DMS153 treated with DMSO at 0.1 percent for 48 hours (cell line): ENCODE measurements around the gene FTHL17.

Source experiments
- DNase-seq: peaks from one replicate; lab custom pipeline; 2025; ENCODE audit not compliant: unreplicated experiment; lab: John Stamatoyannopoulos, UW

FTHL17 gene

GRCh38 chrX:31071725-31072124 is at the start of gene FTHL17:
TSS of gene FTHL17 (minus strand) at chrX:31072041. CDS start at chrX:31071953, 88 bp downstream.
- DNase-seq = no peak

DNA sequence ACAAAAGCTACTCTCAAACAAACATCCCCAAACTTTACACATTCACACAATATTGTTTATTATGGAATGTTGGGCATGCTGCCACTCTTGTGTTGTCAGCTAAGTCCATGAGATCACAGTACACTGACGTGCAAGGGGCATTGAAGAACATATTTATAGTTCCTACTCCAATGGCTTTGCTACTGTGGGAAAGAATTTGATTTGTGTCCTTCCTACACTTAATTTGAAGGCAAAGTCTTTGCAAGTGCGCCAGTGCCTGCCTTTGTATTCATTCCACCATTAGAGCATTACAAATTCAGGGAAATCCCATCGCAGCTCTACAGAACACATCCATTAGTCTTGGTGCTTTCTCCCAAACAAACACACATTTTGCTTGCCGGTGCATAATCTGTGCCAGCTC is 45.4 kb upstream of the FTHL17 start:
- DNase-seq = no peak

GRCh38 chrX:31115398-31115797 is 43.6 kb upstream of the FTHL17 start:
- DNase-seq = no peak

GRCh38 chrX:31114858-31115257 is 43.0 kb upstream of the FTHL17 start:
- DNase-seq = no peak

GRCh38 chrX:31112226-31112999 is 40.6 kb upstream of the FTHL17 start:
- DNase-seq = no peak

- no peak for DNase-seq
Measured at GRCh38 chrX:31110657-31111056, 38.8 kb upstream of the FTHL17 start.

GRCh38 chrX:31099536-31100090 is 27.8 kb upstream of the FTHL17 start:
- DNase-seq = no peak

DNA sequence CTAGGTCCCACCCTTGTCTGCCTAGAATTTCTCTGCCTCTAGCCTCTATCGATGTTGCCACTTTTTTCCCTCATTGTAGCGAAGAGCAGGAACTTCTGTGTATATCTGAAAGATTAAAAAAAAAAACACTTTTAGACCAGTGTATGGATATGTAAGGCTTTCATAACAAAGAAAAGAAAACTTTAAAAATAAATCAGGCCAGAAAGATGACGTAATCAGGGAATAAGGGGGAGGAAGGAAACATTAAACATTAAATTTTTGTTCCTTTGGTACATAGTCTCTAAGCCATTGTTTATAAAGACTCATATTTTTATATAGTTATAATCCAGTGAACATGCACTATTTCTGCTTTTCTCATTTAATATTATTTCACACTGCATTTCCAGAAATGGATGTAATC is 26.2 kb upstream of the FTHL17 start:
- DNase-seq = no peak

- no peak for DNase-seq
Measured at GRCh38 chrX:31093639-31093975, 21.8 kb upstream of the FTHL17 start.

- no peak for DNase-seq
Measured at GRCh38 chrX:31092970-31093638, 21.3 kb upstream of the FTHL17 start.

GRCh38 chrX:31092476-31092875 is 20.6 kb upstream of the FTHL17 start:
- DNase-seq = no peak

DNA sequence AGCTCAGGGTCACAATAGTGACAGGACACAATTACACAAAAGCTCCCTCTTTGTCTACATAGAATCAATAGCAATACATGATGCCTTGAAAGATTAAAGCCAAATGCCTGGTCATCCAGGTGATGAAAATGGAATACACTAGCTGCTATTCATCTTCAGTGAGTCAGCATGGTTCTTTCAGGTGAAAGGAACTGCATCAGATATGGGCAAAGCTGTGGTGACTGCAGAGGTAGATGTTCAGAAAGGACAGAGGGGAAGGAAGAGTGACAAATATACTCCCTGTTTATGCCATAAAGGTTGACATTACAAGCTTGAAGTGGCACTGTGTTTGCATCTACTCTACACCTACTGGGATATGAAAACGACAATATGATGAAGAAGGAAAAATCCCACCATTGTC is 20.0 kb upstream of the FTHL17 start:
- DNase-seq = no peak

GRCh38 chrX:31074522-31074921 is 2.7 kb upstream of the FTHL17 start:
- no peak for DNase-seq

GRCh38 chrX:31071262-31071661 is 579 bp downstream of the FTHL17 start:
- no peak for DNase-seq

GRCh38 chrX:31070057-31070468 is 1.8 kb downstream of the FTHL17 start:
- no peak for DNase-seq

DNA sequence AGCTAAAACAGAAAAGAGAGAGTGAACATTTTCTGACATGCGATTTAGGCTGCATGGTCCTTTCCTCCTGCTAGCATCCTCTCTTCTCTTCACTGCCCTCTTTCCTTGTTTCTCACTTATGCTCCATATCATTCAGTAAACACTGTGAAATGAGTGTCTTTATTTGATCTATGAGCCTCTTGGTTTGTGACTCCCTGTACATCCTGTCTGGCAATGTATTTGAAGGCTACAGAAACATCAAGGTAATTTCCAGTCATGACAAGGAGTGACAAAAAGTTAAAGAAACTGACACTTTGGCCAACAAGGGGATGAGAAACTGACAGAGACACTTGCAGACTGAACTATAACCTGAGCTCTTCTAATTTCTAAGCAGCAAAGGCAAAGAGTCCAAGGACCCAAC is 8.7 kb downstream of the FTHL17 start:
- DNase-seq = no peak

DNA sequence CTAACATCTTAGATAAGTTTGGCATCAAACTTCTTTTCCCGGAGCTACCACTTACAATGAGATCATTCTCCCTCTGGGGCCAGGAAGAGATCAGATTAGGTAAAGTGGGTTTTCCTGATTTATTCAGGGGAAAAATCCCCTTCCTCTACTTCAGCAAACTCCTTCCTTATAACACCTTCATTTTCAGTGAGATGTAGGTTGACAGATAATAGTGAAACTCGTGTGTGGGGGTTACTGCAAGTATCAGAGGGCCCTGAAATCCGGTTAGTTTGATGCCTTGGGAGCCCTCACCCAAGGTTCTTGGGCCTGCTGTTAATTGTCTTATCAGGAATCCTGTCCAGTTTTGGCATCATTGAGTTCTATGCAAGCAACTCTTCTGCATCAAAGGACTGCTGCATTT is 10.8 kb downstream of the FTHL17 start:
- DNase-seq = no peak

DNA sequence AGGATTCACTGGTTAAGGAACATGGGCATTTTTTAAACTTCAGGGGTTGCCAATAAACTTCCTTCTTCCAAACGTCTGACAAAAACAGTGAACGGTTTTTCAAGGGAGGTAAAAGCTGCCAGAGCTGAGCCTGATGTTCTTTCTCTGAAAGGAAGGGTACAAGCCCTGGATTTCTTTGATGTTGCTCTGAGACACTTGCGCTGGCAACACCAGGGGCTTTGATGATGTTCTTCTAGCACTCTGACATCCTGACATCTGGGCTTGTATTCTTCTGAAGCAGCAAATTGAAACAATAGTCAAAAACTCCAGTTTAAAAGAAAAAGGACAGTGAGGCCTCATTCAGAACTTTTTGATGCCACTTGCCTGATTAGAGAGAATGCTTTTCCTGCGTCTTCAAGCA is 11.8 kb downstream of the FTHL17 start:
- no peak for DNase-seq

DNA sequence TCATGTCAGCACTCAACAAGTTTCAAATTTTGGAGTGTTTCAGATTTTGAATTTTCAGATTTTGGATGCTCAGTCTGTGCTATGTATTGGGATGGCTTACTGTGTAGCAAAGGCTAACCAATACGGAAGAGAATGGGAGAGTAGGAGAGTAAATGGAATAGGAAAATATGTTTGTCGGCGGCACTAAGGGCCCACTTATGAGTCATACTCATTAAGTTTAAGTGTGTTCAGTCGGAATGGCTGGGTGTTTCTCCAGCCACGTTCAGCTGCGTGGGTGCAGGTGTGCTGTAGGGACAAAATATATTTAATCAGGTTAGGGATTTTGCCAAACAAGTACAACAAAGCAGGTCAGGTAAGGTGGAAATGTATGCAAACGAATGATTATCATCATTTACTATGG is 13.6 kb downstream of the FTHL17 start:
- DNase-seq = peak; percentile 86

GRCh38 chrX:31057691-31058090 is 14.2 kb downstream of the FTHL17 start:
- no peak for DNase-seq

DNA sequence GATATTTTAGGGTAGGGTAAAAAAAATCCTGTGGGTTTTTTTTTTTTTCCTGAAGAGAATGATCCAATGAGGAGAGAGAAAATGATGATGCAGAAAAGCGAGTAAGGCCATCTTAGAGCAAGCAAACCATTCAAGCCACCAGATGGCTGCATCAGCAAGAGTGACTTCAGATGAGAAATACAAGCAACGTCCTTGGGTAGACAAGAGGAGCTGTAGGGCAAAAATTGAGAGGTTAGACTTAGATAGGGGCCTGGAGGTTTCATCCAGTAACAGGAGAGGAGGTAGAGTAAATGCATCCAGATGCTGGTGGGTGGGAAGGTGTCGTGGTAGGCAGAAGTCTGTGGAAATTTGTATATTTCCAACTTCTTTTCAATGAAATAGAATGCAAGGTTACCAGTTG is 14.6 kb downstream of the FTHL17 start:
- DNase-seq = no peak

DNA sequence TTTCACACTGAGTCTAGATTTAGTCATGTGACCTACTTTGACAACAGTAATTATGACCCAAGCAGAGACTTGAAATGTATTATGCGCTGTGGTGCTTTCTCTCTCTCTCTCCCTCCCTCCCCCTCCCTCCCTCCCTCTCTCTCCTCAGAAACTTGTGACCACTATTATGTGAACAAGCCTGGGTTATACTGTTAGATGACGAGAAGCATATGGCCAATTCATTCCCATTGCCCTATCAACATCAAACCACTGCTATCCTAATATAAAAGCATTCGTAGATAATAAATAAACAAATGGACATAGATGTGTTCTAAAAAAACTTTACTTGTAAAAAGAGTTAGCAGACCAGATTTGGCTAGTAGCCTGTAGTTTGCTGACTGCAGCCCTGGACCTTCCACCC is 18.2 kb downstream of the FTHL17 start:
- no peak for DNase-seq

- no peak for DNase-seq
Measured at GRCh38 chrX:31039327-31039711, 32.5 kb downstream of the FTHL17 start.
